ENCODE measurements around the gene NDUFA5.

The NDUFA5 gene

GRCh38 chr7:123557398-123558288 lies at the start of gene NDUFA5:
TSS of gene NDUFA5 (minus strand) at chr7:123557818. CDS start at chr7:123557795, 23 bp downstream.
- DNase-seq = peak; percentile 97

- DNase-seq = no peak
These were observed 47.1 kb upstream of the NDUFA5 start for GRCh38 chr7:123604739-123605138.

GRCh38 chr7:123602648-123603047 lies 45.0 kb upstream of the NDUFA5 start:
- DNase-seq = no peak

GRCh38 chr7:123601530-123601929 lies 43.9 kb upstream of the NDUFA5 start, which contains the start of gene ASB15:
TSS of gene ASB15 (plus strand) at chr7:123601821. CDS start at chr7:123614503, 12,682 bp downstream.
- DNase-seq = no peak

GRCh38 chr7:123600876-123601275 lies 43.3 kb upstream of the NDUFA5 start:
- DNase-seq = no peak

- DNase-seq = no peak
These were observed 42.1 kb upstream of the NDUFA5 start for GRCh38 chr7:123599766-123600165.

DNA sequence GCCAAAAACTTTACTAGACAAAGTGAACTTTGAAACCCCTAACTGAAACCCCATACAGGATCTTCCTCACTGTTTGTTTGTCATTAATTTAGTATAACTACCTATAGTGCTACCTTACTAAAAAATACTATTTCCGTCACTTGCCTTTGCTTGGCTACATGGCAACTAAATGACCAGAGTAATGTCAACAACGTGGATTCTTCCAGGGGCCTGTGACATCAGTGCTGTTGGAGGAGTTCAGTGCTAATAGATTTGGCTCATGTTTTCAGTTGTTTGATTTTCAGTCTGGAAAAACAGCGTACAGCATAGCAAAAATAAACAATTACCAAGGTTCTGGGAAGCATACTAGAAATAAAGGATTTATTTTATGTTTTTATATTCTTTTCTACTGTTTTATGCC lies 41.0 kb upstream of the NDUFA5 start:
- no peak for DNase-seq

GRCh38 chr7:123594813-123595241 lies 37.2 kb upstream of the NDUFA5 start:
- no peak for DNase-seq

- DNase-seq = no peak
These were observed 30.8 kb upstream of the NDUFA5 start for GRCh38 chr7:123588376-123588775.

- no peak for DNase-seq
These were observed 26.2 kb upstream of the NDUFA5 start for GRCh38 chr7:123583821-123584220.

- DNase-seq = no peak
These were observed 23.5 kb upstream of the NDUFA5 start for GRCh38 chr7:123581162-123581459.

- DNase-seq = no peak
These were observed 23.0 kb upstream of the NDUFA5 start for GRCh38 chr7:123580406-123581161.

DNA sequence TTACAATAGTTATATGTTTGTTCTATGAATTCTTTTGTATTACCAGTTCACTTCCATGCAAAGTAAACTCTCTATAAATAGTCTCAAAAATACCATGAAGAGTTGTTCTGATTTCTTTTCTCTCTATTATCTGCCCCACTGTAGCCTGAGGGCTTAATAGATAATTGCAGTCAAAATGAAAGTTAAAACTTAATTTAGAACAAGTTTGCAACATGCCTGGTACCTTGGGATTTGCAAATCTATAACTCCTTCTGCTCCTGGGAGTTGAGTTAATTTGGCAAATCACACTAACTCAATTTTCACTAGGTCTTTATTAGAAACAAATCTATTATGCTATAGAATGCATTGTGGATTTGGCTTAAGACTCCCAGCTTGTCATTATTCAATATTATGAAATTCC lies 21.8 kb upstream of the NDUFA5 start:
- DNase-seq = no peak

GRCh38 chr7:123573896-123574467 lies 16.4 kb upstream of the NDUFA5 start:
- no peak for DNase-seq

DNA sequence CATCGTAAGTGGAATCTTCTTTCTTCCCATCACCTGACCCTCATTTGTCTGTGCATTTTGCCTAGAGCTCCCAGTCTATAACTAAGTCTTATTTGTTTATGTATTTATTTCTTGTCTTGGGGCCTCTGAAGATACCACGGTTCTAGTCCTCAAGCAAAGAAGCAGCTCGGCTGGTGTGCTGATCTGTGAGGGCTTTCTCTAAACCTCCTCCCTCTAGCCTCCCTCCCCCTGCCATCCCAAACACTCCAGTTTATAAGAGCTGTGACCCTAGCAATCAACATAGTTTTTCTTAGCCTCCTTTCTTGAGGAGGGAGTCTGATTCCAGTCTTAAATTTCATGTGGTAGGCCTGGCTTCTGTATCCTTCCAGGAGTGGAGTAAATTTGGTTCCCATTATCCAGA lies 15.7 kb upstream of the NDUFA5 start:
- DNase-seq = no peak

DNA sequence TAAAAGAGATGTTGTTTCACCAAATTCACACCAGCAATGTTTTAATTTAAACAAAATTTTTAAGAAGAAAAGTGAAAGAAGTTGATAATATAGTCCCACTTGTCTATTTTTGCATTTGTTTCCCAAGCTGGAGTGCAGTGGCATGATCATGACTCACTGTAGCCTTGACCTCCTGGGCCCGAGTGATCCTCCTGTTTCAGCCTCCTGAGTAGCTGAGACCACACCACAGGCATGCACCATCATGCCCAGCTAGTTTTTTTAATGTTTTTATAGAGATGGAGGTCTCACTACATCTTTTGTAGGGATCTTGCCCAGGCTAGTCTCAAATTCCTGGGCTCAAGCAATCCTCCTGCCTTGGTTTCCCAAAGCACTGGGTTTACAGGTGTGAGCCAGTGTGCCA lies 14.1 kb upstream of the NDUFA5 start:
- DNase-seq = no peak

DNA sequence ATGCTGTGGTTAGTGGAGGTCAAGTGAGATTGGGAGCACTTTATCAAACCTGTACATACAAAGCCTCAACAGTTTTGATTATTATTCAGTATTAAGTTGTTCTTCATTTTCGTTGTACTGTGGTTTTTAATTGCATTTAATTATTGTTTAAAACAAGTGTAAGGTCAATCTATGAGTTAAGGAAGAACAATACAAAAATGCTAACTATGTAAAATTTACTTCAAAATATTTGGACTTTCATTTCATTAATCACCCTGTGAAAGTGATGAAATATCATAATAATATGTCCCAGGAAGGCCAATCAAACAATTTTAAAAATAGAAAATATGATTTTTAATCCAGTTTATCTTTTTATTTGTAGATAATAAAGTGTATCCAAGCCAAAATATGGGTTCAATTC lies 13.6 kb upstream of the NDUFA5 start:
- DNase-seq = no peak

DNA sequence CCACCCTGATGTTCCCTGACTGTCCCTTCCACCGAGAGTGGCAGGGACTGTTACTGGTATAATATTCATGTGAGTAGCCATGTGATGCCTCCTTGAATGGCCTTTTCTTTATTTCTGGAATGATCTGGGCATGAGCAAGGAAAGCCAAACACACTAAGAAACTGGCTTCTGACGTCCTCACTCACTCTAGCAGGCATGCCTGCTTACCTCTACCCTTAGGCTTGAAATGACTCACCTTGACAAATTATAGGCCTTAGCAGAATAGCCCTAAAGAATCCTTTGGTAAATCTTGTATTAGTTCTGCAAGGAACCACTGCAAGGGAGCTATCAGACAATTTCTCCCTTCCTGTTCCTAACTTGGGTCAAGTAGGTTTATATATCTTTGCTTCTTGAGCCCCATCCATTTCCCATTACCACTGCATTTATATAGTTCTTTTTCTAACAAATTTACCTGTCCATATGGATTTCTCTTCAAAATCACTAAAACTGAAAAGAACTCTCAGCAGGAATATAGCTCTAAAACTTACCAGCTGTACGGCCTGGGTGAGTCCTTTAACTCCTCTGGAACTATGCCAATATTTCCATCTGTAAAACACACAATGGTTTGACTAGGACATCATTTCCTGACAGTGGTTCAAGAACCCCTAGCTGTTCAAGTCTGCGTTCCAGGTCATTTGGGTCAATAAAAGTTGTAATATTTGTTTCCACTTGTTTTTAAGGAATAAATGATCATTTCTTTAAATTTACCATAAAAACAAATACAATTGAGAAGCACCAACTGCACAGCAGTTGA lies 13.0 kb upstream of the NDUFA5 start:
- DNase-seq = no peak

DNA sequence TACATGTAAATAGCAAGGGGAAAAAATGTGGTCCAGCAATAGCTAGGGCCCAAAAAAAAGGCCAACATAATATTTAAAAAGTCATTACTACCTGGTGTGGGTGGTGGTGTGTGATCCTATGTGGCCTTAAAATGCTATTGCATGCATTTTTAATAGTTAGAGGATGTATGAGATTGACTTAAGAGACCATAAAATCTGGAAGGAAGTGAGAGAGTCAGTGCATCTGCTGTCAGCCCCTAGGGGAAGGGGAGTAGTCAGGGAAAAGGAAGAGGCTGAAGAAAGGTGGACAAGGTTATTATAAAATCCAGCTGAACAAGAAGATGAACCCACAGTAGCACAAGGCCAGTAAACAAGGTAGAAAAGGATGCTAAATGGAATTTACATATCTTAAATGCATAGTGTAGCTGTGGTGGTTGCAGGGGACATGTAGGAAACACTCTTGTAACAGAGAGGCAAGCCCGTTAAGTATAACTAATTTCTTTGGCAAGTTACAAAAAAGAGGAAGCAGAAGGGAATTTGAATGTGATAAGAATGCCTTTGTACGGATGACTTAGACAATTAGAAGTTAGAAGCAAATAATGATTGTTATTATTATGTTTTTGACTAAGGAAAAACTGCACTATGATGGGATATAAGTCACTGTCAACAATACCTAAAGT lies 11.9 kb upstream of the NDUFA5 start:
- DNase-seq = no peak

- DNase-seq = no peak
These were observed 4.5 kb upstream of the NDUFA5 start for GRCh38 chr7:123562121-123562520.

DNA sequence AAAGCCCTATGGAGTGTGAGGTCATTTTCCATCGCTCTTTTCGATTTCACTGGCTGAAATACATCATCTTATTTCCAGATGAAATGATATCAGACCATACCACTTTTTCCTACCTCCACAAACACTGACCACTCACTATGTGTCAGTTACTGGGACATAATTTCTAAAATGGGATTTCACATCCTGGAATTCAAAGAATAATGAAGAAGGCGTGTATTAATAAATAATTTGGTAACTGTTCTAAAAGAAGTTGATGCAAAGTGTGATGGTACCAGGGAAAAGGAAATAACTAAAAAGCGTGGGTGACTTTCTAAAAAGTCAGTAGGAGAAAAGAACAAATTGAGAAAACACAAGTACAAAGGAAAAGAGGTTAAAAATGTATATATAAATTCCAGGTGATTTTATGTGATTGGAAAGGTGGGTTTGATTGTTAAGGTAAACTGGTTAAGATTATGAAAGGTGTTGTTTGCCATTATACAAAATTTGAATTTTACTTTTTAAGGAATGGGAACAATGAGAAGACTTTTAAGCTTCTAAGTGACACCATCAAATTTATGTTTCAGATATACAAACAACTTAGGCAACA lies 764 bp upstream of the NDUFA5 start:
- no peak for DNase-seq

GRCh38 chr7:123557016-123557397 lies 611 bp downstream of the NDUFA5 start:
- DNase-seq = no peak

Data from stimulated activated naive CD4-positive, alpha-beta T cell treated with Interleukin-2 at 50 U/mL for 16 hours (primary cell).